IMR-90 (cell line): ENCODE results near the gene MRPL3. TPM values are rescaled to one million over a fixed set of nuclear protein-coding genes. Genes with fewer than 3 reads are reported as not detected.
A peak's percentile ranks its signal among the peaks of the same experiment; 100 is the strongest.

ENCODE experiments used
- ATAC-seq: fragments of 200-7000 bp; cut with Tn5 transposase; 2 replicates; pipeline ENCODE4 v1.9.1; 2020; ENCODE audit warnings: low read depth, mild to moderate bottlenecking, moderate library complexity
- BruUV-seq: library from RNA; stranded (reverse); fragments of 400-500 nt; replicated peaks from 2 replicates; lab custom pipeline; 2021; lab: Mats Ljungman, UMichigan
- CTCF ChIA-PET: fragments of 300-600 bp; formaldehyde crosslinking; extraction: SDS; loops from one replicate; lab custom pipeline; 2021; ENCODE audit warnings: antibody characterized with exemption; lab: Yijun Ruan, JAX
- POLR2A ChIA-PET: fragments of 300-600 bp; sonication (Branson Sonifier 250); formaldehyde crosslinking; loops from one replicate; lab custom pipeline; 2022; ENCODE audit warnings: antibody characterized with exemption; ENCODE audit not compliant: unreplicated experiment; lab: Charles Lee
- DNase-seq: peaks from one replicate; pipeline ENCODE4 v3.0.0; 2013
- H2AFZ ChIP-seq: replicated peaks from 2 replicates; pipeline ENCODE3; 2013; ENCODE audit warnings: low read length, mild to moderate bottlenecking; ENCODE audit not compliant: poor library complexity
- H2AK5ac ChIP-seq: 2 replicates; pipeline ENCODE4 v1.6.1; 2013; ENCODE audit warnings: low read depth, low read length, inconsistent platforms
- H2AK9ac ChIP-seq: replicated peaks from 2 replicates; pipeline ENCODE3; 2013; ENCODE audit warnings: mild to moderate bottlenecking, low read depth, low read length, moderate library complexity; ENCODE audit not compliant: poor library complexity
- H2BK120ac ChIP-seq: 2 replicates; pipeline ENCODE4 v1.6.1; 2013; ENCODE audit warnings: low read depth, low read length, inconsistent platforms
- H2BK15ac ChIP-seq: 3 replicates; pipeline ENCODE4 v1.6.1; 2013; ENCODE audit warnings: low read depth, low read length, inconsistent platforms
- H2BK20ac ChIP-seq: 2 replicates; pipeline ENCODE4 v1.6.1; 2013; ENCODE audit warnings: low read depth, mild to moderate bottlenecking, inconsistent platforms, low read length, moderate library complexity
- H2BK5ac ChIP-seq: 2 replicates; pipeline ENCODE4 v1.6.1; 2013; ENCODE audit warnings: mild to moderate bottlenecking, low read depth, low read length, inconsistent platforms; ENCODE audit not compliant: poor library complexity, severe bottlenecking
- H3K14ac ChIP-seq: replicated peaks from 2 replicates; pipeline ENCODE4 v1.6.1; 2013; ENCODE audit warnings: low read depth, low read length, inconsistent platforms
- H3K18ac ChIP-seq: 2 replicates; pipeline ENCODE4 v1.6.1; 2013; ENCODE audit warnings: low read depth, low read length, control low read depth
- H3K23ac ChIP-seq: 2 replicates; pipeline ENCODE4 v1.6.1; 2013; ENCODE audit warnings: low read depth, low read length, inconsistent platforms
- H3K27ac ChIP-seq: 2 replicates; pipeline ENCODE4 v1.5.1; 2013; ENCODE audit warnings: mild to moderate bottlenecking, control low read depth, low read length; ENCODE audit not compliant: insufficient read depth
- H3K27me3 ChIP-seq: 2 replicates; pipeline ENCODE4 v1.6.1; 2013; ENCODE audit warnings: low read length; ENCODE audit not compliant: control insufficient read depth, insufficient read depth
- H3K36me3 ChIP-seq: 2 replicates; pipeline ENCODE4 v1.6.1; 2013; ENCODE audit warnings: low read length, mixed read lengths; ENCODE audit not compliant: control insufficient read depth, insufficient read depth
- H3K4ac ChIP-seq: 2 replicates; pipeline ENCODE4 v1.6.1; 2013; ENCODE audit warnings: low read depth, low read length, inconsistent platforms
- H3K4me1 ChIP-seq: 2 replicates; pipeline ENCODE4 v1.6.1; 2013; ENCODE audit warnings: low read length, mixed read lengths; ENCODE audit not compliant: control insufficient read depth, insufficient read depth
- H3K4me2 ChIP-seq: 2 replicates; pipeline ENCODE4 v1.6.1; 2013; ENCODE audit warnings: low read depth, mild to moderate bottlenecking, control low read depth, low read length, moderate library complexity
- H3K4me3 ChIP-seq: 2 replicates; pipeline ENCODE4 v1.5.1; 2013; ENCODE audit warnings: low read depth, mild to moderate bottlenecking, control low read depth, low read length, moderate library complexity; ENCODE audit not compliant: insufficient read depth
- H3K56ac ChIP-seq: 2 replicates; pipeline ENCODE4 v1.6.1; 2013; ENCODE audit warnings: low read length, inconsistent platforms; ENCODE audit not compliant: insufficient read depth; ENCODE audit errors: extremely low read depth
- H3K79me1 ChIP-seq, 2 experiments: 2 replicates each; pipeline ENCODE4 v1.6.1; 2013; ENCODE audit warnings: low read length in 2 of 2, inconsistent platforms in 1 of 2, low read depth in 1 of 2
- H3K9ac ChIP-seq: 2 replicates; pipeline ENCODE4 v1.6.1; 2013; ENCODE audit warnings: low read depth, low read length, control low read depth
- H3K9me1 ChIP-seq: 2 replicates; pipeline ENCODE4 v1.6.1; 2013; ENCODE audit warnings: low read length, inconsistent platforms; ENCODE audit not compliant: insufficient read depth
- H3K9me3 ChIP-seq: 2 replicates; pipeline ENCODE4 v1.6.1; 2013; ENCODE audit warnings: low read length; ENCODE audit not compliant: control insufficient read depth, insufficient read depth
- H4K20me1 ChIP-seq: 2 replicates; pipeline ENCODE4 v1.6.1; 2013; ENCODE audit warnings: low read length, inconsistent platforms; ENCODE audit not compliant: insufficient read depth
- H4K5ac ChIP-seq: 2 replicates; pipeline ENCODE4 v1.6.1; 2013; ENCODE audit warnings: mild to moderate bottlenecking, low read depth, low read length, control low read depth
- H4K8ac ChIP-seq, 2 experiments: 2 replicates each; pipeline ENCODE4 v1.6.1; 2013; ENCODE audit warnings: low read depth in 2 of 2, low read length in 2 of 2, control low read depth in 1 of 2, inconsistent platforms in 1 of 2
- H4K91ac ChIP-seq: 2 replicates; pipeline ENCODE4 v1.6.1; 2013; ENCODE audit warnings: low read depth, low read length, inconsistent platforms; ENCODE audit not compliant: insufficient read depth
- BHLHE40 ChIP-seq: fragments of 150-350 bp; IDR thresholded peaks from 2 replicates; pipeline ENCODE4 v1.6.1; 2016; ENCODE audit warnings: mild to moderate bottlenecking, low read depth, low read length
- MAFK ChIP-seq: IDR thresholded peaks from 2 replicates; pipeline ENCODE4 v1.6.1; 2012; ENCODE audit warnings: low read depth, low read length, improper control_type of control experiment
- NFE2L2 ChIP-seq: fragments of 150-350 bp; IDR thresholded peaks from 2 replicates; pipeline ENCODE4 v1.6.1; 2016; ENCODE audit warnings: low read depth, mild to moderate bottlenecking, low read length
- POLR2A ChIP-seq: IDR thresholded peaks from 2 replicates; pipeline ENCODE4 v1.6.1; 2012; ENCODE audit warnings: mild to moderate bottlenecking, low read depth, low read length
- RAD21 ChIP-seq: IDR thresholded peaks from 2 replicates; pipeline ENCODE4 v1.6.1; 2012; ENCODE audit warnings: low read length, improper control_type of control experiment
- RCOR1 ChIP-seq: IDR thresholded peaks from 2 replicates; pipeline ENCODE4 v1.6.1; 2012; ENCODE audit warnings: mild to moderate bottlenecking, low read length, improper control_type of control experiment; ENCODE audit not compliant: insufficient replicate concordance
- RFX5 ChIP-seq: IDR thresholded peaks from 2 replicates; pipeline ENCODE4 v1.8.0; 2012; ENCODE audit warnings: low read depth, mild to moderate bottlenecking, low read length, moderate library complexity
- WGBS, 2 experiments: methylation state at CpG; one replicate each; pipeline versions ENCODE4 v1.1.5 to v1.1.7; 2013; ENCODE audit warnings: missing lambda C conversion rate in 2 of 2; ENCODE audit not compliant: insufficient read length in 1 of 2; ENCODE audit errors: extremely low coverage in 2 of 2; 5-methylcytosine and 5-hydroxymethylcytosine counted together
- dilution Hi-C: fragments of 300-500 bp; cut with HindIII; formaldehyde crosslinking; loops from one replicate; pipeline ENCODE4 v1.14.3; 2018; ENCODE audit warnings: low sequenced_read_pairs; ENCODE audit not compliant: unreplicated experiment
- in situ Hi-C: fragments of 300-500 bp; cut with MboI; formaldehyde crosslinking; loops from 3 replicates; pipeline ENCODE4 v1.14.3; 2019; ENCODE audit warnings: low sequenced_read_pairs, inconsistent platforms, mixed read lengths
- intact Hi-C: fragments of 100-400 bp; cut with micrococcal nuclease; formaldehyde crosslinking; loops from 2 replicates; pipeline ENCODE4 v1.10.0; 2022
- polyA plus RNA-seq, 3 experiments: library from polyadenylated mRNA; depleted of rRNA; stranded (reverse); fragments of >200 nt; gene quantifications; 2 replicates each; pipeline ENCODE4 v1.2.3, GENCODE V29; 2012; ENCODE audit warnings: low replicate concordance in 1 of 3
- total RNA-seq: library from RNA; depleted of rRNA; stranded (reverse); fragments of >200 nt; gene quantifications from 2 replicates; pipeline ENCODE4 v1.2.3, GENCODE V29; 2012
- TF ChIP-seq, protein P1 (sequence below): fragments of 150-350 bp; IDR thresholded peaks from 2 replicates; pipeline ENCODE4 v1.6.1; 2016; ENCODE audit warnings: low read depth, mild to moderate bottlenecking, low read length, moderate library complexity, borderline replicate concordance

The MRPL3 gene
- total and polyA plus RNA-seq, 2 of the 4 experiments (the other 2 are of a cell fraction), result 107 to 206 TPM

DNA sequence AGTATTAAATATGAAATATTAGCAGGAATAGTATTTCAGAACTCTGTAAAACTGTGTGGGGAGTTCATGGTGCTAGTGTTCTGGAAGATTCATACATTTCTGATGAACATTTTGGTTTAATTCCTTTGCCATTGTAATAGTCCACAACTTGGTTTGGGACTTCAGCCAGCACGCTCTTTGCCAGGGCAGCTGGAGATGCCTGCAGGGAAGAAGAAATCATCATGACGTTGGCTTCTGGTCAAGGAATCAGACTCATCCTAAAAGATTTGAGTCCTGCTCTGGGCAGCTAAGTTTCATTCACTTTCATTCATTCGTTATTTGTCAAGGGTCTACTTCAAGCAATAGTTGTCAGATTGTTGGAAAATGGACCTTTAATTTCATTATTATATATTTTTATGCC lies 32.4 kb upstream of the MRPL3 start:
- Histone ChIP-seq H3K9me3 (no peaks in the 10 kb centered on the region), H3K9me1 (no peaks in the 10 kb centered on the region), H3K18ac (no peak overlapping the region), H2AFZ (no peak overlapping the region), H2BK5ac (no peak overlapping the region), H4K8ac (no peak overlapping the region), H4K91ac (no peak overlapping the region), H3K4me3 (no peak overlapping the region), H2BK15ac (no peak overlapping the region), H3K14ac (no peak overlapping the region), H2AK5ac (no peak overlapping the region), H3K56ac (no peak overlapping the region), H3K27ac (no peak overlapping the region), H3K27me3 (no peaks in the 10 kb centered on the region; the same call in 1 of the 2 replicates), H2BK120ac (no peak overlapping the region), H3K4me2 (no peak overlapping the region), H3K36me3 (no peaks in the 10 kb centered on the region), H3K4ac (no peak overlapping the region), H2BK20ac (no peak overlapping the region), H3K23ac (no peak overlapping the region), H2AK9ac (no peak overlapping the region), H4K5ac (no peak overlapping the region), H4K20me1 (no peaks in the 10 kb centered on the region), H3K9ac (no peak overlapping the region), H3K79me1 (no peaks in the 10 kb centered on the region), H3K4me1 (no peaks in the 10 kb centered on the region)
- no TSS peak for BruUV-seq
- in situ Hi-C loops, result no loop called here
- ChIA-PET POLR2A (no interaction called here), CTCF (no interaction called here)
- intact Hi-C loops, result no loop called here
- TF ChIP-seq, protein P1, sequence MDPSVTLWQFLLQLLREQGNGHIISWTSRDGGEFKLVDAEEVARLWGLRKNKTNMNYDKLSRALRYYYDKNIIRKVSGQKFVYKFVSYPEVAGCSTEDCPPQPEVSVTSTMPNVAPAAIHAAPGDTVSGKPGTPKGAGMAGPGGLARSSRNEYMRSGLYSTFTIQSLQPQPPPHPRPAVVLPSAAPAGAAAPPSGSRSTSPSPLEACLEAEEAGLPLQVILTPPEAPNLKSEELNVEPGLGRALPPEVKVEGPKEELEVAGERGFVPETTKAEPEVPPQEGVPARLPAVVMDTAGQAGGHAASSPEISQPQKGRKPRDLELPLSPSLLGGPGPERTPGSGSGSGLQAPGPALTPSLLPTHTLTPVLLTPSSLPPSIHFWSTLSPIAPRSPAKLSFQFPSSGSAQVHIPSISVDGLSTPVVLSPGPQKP, result no peak
- no peak for TF ChIP-seq RFX5
- TF ChIP-seq MAFK, result no peak
- no peak for TF ChIP-seq RAD21
- TF ChIP-seq RCOR1, result no peak
- no peak for TF ChIP-seq BHLHE40
- no peak for TF ChIP-seq NFE2L2
- TF ChIP-seq POLR2A, result no peak
- WGBS, 2 experiments, result no CpG with 5 or more reads among the region's 3 CpGs
- ATAC-seq, result no peak
- dilution Hi-C loops, result no loop called here
- peak; percentile 16 for DNase-seq
